Urothelium cell line (cell line): ENCODE results near the gene CXXC5.

Experiments used
- DNase-seq: peaks from one replicate; pipeline ENCODE4 v3.0.0; 2011; ENCODE audit warnings: low spot score, mixed read lengths
- FAIRE-seq: peaks from 2 replicates; lab custom pipeline; 2011; peaks lifted over from hg19 to GRCh38; lab: Jason Lieb, UNC

The CXXC5 gene

GRCh38 chr5:139650689-139651042, 2.5 kb downstream of the CXXC5 start:
- FAIRE-seq (no peak), DNase-seq (no peak)

- no peak for DNase-seq
- FAIRE-seq, result no peak
Measured at GRCh38 chr5:139651043-139651834, 3.1 kb downstream of the CXXC5 start.

- DNase-seq (peak; percentile 78), FAIRE-seq (no peak)
Measured at GRCh38 chr5:139651853-139652787, 4.0 kb downstream of the CXXC5 start.

- DNase-seq (no peak), FAIRE-seq (no peak)
Measured at GRCh38 chr5:139652788-139653241, 4.7 kb downstream of the CXXC5 start.

GRCh38 chr5:139653616-139654015, 5.5 kb downstream of the CXXC5 start:
- FAIRE-seq, result no peak
- DNase-seq, result no peak

- no peak for DNase-seq
- FAIRE-seq, result no peak
Measured at GRCh38 chr5:139654464-139654863, 6.3 kb downstream of the CXXC5 start.

GRCh38 chr5:139654871-139655491, 6.8 kb downstream of the CXXC5 start:
- DNase-seq (no peak), FAIRE-seq (no peak)

GRCh38 chr5:139655727-139656271, 7.7 kb downstream of the CXXC5 start:
- no peak for FAIRE-seq

GRCh38 chr5:139657363-139658321, 9.5 kb downstream of the CXXC5 start:
- FAIRE-seq, result no peak
- DNase-seq, result no peak

More at GRCh38 chr5:139655727-139656271, 7.7 kb downstream of the CXXC5 start:
- no peak for DNase-seq

GRCh38 chr5:139658501-139658927, 10.4 kb downstream of the CXXC5 start:
- DNase-seq (no peak), FAIRE-seq (no peak)

GRCh38 chr5:139658928-139659667, 10.9 kb downstream of the CXXC5 start:
- peak; percentile 54 for DNase-seq
- FAIRE-seq, result no peak

- DNase-seq, result no peak
- FAIRE-seq, result no peak
Measured at GRCh38 chr5:139659695-139660101, 11.5 kb downstream of the CXXC5 start.

GRCh38 chr5:139660105-139660922, 12.2 kb downstream of the CXXC5 start:
- no peak for DNase-seq
- no peak for FAIRE-seq

GRCh38 chr5:139660923-139661814, 13.0 kb downstream of the CXXC5 start:
- FAIRE-seq (no peak), DNase-seq (peak; percentile 86)

GRCh38 chr5:139662617-139663016, 14.5 kb downstream of the CXXC5 start:
- no peak for DNase-seq
- FAIRE-seq, result no peak

GRCh38 chr5:139663207-139664085, 15.3 kb downstream of the CXXC5 start:
- DNase-seq (no peak), FAIRE-seq (no peak)
